ENCODE measurements around the gene SLC25A33.

DNA sequence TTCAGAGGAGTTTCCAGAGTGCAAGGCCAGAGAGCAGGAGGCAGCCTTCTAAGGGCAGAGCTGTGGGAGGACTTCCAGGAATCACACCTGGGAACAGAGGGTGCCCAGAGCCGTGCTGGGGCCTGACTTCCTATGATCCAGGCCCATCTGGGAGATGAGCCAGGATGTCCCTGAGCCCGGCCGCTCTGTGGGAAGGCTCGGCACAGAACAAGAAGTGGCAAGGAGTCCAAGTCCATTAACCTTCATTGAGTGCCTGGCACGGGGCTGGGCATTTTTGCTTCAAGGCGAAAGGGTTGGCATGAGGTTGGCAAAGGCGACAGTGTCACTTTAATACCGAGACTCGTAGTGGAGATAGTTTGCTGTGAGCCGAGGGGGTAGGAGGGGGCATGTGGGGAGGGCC is 67.7 kb downstream of the SLC25A33 start:
- no peak for TF ChIP-seq POLR2A (IDR thresholded peaks at IDR 0.05; ENCODE audit: low read depth, low read length)
- TF ChIP-seq POLR2AphosphoS5 (IDR thresholded peaks at IDR 0.05; ENCODE audit: low read depth, low read length) = no peak
- no peak for TF ChIP-seq POU2F2 (IDR thresholded peaks at IDR 0.05; ENCODE audit: low read depth, low read length)
- TF ChIP-seq TAF1 (IDR thresholded peaks at IDR 0.05; ENCODE audit: low read depth, low read length) = no peak
- TF ChIP-seq SPI1 (IDR thresholded peaks at IDR 0.05; ENCODE audit: low read depth, low read length) = no peak

All from GM12891 (cell line).